GM19035 (cell line): ENCODE results near the gene CLDN9.
"Not testable (repeated sequence)": the region's sequence is repeated elsewhere in the genome, so short reads cannot be mapped to it uniquely, and the experiment has no call there.

Experiments
- ATAC-seq: cut with Tn5 transposase; IDR thresholded peaks from one replicate; pipeline ENCODE4 v1.9.1; 2021; ENCODE audit not compliant: unreplicated experiment

Gene CLDN9

DNA sequence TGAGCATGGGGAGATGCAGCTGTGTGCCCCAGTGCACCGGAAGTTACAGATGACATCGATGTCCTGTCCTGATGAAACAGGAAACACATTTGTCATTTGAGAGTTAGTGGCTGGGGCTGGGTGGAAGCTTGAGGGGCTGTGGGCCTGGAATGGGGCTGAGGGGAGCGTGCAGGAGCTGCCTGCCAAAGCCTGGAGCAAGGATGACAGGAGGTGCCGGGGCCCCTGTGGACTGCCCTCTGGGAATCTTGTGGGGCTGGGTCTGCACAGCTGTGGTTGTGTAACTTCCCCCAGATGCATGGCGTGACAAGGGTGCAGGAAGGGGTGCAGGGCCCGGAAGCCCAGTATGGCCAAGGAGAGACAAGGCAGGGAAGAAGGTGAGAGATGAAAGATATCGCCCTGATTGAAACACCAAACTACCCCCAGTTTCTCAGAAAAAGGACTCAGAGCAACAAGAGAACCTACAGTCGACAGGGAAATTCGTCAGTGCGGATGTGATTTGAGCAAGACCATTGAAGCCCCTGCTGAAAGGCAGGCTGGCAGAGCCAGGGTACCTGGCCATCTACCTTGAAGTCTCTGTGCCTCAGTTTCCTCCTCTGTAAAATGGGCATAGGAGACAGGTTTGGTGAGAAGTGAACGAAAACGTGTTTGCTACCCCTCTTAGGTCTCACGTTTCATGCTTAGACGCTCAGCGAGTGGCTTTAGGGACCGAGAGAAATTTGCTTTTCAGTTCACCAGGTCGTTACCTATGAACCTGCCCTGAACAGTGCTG lies 42.4 kb downstream of the CLDN9 start:
- no peak for ATAC-seq

DNA sequence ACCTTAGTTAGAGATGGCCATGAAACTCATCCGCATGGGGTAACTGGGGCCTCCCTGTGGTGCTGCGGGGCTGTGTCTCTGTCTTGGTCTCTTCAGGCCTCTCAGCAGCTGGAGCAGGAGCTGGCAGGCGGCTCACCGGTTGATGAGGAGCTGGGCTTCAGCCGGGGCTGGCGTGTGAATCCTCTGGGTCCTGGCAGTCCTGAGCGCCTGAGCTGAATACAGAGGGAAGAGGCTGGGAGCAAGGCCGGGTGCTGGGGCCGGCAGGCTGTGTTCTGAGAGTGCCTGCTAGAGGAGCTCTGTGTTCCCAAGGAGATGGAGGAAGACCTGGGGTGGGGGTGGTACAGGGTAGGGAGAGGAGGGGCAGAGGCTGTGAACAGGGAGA lies 43.0 kb downstream of the CLDN9 start:
- not testable (repeated sequence) for ATAC-seq

DNA sequence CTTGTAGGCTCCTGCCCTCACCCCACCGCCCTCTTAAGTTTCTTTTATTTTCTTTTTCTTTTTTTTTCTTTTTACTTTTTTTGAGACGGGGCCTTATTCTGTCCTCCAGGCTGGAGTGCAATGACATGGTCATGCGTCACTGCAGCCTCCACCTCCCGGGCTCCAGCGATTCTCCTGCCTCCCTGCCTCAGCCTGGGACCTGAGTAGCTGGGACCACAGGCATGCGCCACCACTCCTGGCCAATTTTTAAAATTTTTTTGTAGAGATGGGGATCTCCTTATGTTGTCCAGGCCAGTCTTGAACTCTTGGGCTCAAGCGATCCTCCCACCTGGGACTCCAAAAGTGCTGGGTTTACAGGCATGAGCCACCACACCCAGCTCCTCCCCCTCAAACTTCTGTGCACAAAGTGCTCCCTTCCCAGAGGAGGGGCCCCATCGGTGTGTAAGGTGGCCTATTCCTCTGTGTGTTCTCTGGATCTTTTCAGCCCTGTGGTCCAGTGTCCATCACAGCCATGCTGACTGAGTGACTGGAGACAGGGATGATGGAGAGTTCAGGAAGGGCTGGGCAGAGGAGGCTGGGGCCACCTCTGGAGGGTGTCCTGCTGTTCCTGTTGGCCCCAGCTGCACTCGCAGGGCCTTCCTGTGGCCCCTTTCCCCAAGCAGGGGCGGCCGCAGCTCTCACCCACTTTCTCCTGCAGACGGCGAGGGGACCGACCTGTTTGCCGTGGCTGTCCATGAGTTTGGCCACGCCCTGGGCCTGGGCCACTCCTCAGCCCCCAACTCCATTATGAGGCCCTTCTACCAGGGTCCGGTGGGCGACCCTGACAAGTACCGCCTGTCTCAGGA lies 43.8 kb downstream of the CLDN9 start:
- no peak for ATAC-seq

DNA sequence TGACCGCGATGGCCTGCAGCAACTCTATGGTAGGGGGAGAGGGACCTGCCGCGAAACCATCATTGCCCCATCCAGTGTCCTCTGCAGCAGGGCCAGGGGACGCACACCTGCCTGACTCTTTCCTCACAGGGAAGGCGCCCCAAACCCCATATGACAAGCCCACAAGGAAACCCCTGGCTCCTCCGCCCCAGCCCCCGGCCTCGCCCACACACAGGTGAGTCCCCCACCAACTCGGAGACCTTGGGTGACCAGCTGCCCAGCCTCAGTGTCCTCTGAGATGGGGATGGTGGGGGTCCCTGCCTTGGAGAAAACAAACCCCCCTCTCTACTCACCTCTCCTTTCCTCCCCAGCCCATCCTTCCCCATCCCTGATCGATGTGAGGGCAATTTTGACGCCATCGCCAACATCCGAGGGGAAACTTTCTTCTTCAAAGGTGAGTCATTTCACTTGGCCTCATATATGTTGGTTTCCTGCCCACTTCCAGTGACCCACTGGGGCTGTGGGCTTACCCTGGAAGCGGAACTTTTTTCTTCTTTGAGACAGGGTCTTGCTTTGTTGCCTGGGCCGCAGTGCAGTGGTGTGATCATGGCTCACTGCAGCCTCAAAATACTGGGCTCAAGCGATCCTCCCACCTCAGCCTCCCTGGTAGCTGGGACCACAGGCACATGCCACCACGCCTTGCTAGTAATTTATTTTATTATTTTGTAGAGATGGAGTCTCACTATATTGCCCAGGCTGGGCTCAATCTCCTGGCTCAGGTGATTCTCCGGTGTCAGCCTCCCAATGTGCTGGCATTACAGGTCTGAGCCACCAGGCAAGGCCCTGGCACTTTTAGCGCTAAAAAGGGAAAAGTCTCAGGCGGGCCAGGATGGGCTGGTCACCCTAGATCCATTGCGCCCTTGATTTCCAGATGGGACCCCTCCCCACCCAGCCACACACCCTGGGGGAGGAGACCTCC lies 44.7 kb downstream of the CLDN9 start:
- ATAC-seq, result no peak

DNA sequence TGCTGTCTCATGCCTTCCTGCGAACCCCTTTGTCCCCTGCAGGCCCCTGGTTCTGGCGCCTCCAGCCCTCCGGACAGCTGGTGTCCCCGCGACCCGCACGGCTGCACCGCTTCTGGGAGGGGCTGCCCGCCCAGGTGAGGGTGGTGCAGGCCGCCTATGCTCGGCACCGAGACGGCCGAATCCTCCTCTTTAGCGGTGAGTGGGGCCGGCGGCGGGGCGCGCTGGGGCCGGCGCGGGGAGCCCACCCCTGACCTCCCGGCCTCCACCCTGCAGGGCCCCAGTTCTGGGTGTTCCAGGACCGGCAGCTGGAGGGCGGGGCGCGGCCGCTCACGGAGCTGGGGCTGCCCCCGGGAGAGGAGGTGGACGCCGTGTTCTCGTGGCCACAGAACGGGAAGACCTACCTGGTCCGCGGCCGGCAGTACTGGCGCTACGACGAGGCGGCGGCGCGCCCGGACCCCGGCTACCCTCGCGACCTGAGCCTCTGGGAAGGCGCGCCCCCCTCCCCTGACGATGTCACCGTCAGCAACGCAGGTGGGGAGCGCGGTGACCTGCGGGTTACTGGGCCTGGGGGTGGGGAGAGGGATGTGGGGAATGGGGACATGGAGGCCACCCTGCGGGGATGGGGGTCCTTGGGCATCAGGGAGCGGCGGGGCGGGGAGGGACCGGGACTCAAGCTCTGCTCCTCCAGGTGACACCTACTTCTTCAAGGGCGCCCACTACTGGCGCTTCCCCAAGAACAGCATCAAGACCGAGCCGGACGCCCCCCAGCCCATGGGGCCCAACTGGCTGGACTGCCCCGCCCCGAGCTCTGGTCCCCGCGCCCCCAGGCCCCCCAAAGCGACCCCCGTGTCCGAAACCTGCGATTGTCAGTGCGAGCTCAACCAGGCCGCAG lies 45.7 kb downstream of the CLDN9 start:
- ATAC-seq, result peak; percentile 23

GRCh38 chr16:3059041-3059722 lies 46.5 kb downstream of the CLDN9 start:
- ATAC-seq, result peak; percentile 80

DNA sequence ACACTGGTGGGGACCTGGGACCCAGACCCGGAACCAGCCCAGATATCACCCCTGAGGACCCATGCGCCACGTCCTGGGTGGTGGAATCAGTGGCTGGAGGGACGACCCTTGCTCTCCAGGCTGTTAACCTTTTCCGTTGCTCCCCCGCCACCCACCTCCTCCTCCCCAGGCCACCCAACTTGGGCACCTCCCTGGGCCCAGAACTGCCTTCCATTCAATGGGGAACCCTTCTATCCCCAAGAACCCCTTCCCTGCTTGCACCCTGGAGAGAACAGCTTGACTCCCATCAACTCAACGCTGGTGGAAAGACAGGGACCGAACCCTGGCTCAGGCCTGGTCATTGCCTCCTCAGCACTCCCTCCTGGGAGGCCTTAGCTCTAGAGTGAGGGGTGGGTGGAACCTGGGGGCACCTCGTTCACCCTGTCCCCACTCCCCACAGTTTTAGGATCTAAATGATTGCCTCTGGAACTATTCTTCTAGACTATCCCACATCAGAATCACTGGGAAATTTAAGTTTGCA lies 47.1 kb downstream of the CLDN9 start:
- ATAC-seq, result no peak

DNA sequence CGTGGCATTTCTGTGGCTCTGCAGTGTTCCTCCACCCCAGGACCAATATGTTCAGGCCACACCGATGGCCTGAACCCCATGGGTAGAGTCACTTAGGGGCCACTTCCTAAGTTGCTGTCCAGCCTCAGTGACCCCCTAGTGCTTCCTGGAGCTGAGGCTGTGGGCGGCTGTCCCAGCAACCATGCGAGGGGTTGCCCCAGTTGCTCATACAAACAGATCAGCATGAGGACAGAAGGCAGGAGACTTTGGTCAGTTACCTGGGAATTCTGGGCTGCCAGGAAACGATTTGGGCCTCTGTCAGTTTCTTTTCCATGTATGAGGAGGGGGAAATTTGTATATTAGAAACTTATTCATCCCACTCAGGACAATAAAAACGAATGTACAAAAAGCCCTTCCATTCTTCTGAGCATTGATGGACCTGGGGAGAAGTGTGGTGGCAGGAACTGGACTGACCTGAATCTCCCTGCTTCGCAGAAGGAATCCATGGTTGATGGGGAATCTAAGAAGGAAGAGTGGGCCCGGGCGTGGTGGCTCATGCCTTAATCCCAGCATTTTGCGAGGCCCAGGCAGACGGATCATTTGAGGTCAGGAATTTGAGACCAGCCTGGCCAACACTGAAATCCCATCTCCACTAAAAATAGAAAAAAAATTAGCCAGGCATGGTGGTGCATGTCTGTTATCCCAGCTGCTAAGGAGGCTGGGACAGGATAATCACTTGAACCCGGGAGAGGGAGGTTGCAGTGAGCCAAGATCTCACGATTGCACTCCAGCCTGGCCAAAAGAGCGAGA lies 47.8 kb downstream of the CLDN9 start:
- ATAC-seq, result no peak

- ATAC-seq, result no peak
These were observed 49.8 kb downstream of the CLDN9 start for GRCh38 chr16:3062553-3062952.

DNA sequence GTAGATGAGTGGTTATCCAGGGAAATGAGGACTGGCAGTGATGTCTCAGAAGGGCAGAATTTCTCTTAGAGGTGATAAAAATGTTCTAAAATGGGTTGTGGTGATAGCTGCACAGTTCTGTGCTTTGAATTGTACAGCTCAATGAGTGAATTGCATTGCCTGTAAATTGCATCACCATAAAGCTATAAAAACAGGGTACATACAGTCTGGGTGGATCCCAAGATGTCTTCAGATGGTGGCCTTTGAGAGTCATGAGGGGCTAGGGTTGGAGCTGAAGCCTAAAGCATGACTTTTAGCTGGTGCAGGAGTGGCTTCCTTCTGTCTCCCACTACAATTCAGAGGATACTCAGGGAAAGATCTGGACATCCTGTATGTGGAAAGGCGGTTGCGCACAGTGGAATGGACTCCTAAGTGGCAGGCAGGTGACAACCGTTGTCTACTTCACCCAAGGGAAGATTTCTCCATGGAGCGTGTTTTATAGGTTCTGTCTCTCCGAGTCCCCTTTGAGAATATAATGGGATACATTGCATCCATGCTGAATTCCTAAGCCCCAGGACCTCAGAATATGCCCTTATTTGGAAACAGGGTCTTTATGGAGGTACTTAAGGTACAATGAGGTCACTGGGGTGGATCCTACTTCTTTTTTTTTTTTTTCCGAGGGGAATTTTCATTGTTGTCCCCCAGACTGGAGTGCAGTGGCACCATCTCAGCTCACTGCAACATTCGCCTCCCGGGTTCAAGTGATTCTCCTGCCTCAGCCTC lies 51.1 kb downstream of the CLDN9 start:
- no peak for ATAC-seq
